SH-SY5Y (cell line): Measurements from ENCODE around the gene BAIAP2L2.

Source experiments
- GATA2 ChIP-seq: IDR thresholded peaks from 2 replicates; pipeline ENCODE4 v1.6.1; 2011; ENCODE audit warnings: mild to moderate bottlenecking, low read depth, low read length
- GATA3 ChIP-seq: IDR thresholded peaks from 2 replicates; pipeline ENCODE4 v1.6.1; 2011; ENCODE audit warnings: low read depth, mild to moderate bottlenecking, low read length, moderate library complexity

DNA sequence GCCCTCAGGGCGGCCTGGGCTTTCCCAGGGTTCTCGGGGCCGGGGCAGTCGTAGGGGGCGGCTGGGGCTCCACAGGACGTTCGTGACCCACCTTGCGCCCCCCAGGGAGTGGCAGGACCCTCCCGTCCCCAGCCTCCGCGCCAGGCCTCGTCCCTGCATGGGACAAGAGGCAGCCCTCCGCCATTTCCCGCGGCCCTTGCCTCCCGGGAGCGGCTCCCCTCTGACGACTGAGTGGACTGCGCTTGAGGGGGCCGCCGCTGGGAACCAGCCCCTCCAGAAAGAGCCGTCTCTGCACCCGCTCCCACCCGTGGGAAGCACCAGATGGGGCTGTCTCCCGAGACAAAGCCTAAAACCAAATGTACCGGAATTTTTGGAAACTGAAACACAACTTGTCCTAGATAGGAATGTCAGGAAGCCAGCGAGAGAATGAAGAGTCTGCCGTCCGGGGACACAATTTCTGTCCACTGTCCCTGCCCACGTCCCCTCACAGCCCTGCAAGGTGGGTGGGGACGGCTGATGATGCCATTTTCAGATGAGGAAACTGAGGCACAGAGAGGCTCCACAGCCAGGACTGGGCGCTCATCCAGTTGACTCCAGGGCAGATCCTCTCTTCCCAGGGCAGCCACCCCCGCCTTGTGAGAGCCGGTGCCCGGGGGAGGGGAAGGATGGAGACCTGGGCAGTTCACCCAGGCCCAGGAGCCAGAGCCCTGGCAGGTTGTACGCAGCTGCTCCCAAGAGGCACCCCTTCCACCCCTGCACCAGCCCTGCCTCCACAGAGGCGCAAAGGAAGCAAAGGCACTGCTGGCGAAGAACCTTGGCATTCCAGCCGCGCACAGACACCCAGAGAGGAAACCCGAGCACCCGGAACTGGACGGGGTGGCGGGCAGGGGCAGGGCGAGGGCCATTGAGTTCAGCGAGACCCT is 71.3 kb downstream of the BAIAP2L2 start:
- TF ChIP-seq GATA3: no peak
- TF ChIP-seq GATA2: no peak
